ENCODE measurements around the gene LRIG1.

Gene LRIG1

DNA sequence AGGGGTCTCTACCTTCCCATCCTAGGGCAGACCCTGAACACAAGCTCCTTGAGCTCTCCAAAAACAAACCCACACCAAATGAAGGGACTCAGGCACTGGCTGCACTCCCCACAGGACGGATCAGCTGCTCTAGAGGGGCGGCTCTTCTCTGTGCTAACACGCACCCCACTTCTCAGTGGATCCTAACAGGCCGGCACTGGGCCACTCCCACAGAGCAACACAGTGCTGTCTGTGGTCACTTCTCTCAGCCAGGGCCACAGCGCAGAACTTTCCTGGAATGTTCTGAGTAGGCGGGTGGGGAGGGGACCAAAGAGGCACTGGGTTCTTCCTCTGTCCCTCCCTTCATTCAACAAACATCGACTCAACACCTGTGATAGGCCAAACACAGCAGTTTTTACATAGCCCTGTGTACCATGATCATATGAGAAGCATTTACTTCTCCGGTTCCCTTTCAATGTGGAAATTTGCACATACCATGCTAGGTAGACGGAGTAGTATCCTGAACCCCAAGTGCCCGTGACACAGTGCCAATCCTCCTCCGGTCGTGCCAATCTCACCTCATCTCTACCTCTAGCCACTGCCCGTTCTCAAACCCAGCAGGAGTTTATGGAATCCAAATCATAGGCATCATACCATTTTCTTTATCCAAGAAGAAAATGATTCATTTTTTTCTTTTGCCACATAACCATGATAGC, 98.1 kb downstream of the LRIG1 start:
- no peak for DNase-seq (ENCODE audit: low read depth, low spot score)

- DNase-seq (ENCODE audit: low read depth, low spot score) = no peak
Measured at GRCh38 chr3:66401675-66402491, 98.9 kb downstream of the LRIG1 start.

DNA sequence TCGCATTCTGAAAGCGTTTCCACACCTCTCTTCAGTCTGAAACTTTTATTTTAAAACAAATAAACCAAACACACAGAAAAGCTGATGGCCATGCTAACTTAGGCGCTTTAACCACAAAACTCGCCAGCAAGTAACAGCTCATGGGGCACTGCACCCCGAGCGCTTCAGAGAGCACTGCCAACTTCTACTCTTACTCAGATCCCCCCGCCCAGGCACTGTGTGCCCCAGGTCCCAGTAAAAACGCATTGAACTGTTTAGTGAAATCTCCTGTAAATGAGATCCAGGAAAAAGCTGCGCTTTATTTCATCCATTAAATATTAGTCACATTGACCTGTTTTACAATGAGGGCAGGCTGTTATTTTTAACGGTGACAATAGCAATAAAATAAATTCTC, 99.7 kb downstream of the LRIG1 start:
- no peak for DNase-seq (ENCODE audit: low read depth, low spot score)

DNA sequence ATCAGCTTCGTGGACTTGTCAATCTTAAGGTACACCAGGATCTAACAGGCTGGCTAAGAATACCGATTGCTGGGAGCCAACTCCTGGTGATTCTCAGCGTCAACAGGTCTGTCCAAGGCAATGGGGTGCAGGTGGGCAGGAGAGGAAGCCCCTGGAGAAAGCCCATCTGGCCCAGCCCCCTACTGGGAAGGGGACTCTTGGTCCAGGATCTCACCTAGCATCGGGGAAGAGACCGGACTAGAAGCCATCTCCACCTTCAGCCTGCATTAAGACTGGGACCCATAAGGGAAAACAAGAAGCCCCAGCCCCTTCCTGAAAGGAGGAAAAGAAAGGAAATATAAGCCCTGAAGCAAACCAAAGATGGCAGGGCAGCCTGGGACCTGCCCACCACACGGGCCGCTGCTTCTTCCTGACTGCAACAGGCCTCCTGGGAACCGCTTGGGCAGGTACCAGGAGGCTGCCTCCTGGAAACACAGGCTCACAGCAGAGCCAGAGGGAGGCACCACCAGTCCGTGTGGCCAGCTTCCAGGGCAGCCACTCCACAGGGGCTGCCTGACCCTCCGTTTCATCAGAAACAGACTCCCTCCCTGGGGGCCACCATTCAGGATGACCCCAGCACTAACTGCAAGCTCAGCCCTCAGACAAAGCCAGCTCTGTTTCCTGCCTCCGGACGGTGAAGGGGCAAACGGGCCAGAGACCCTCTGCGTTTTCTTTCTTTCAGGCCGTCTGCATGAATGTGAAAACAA, 100.2 kb downstream of the LRIG1 start:
- no peak for DNase-seq (ENCODE audit: low read depth, low spot score)

GRCh38 chr3:66399529-66400232, 101.1 kb downstream of the LRIG1 start:
- no peak for DNase-seq (ENCODE audit: low read depth, low spot score)

DNA sequence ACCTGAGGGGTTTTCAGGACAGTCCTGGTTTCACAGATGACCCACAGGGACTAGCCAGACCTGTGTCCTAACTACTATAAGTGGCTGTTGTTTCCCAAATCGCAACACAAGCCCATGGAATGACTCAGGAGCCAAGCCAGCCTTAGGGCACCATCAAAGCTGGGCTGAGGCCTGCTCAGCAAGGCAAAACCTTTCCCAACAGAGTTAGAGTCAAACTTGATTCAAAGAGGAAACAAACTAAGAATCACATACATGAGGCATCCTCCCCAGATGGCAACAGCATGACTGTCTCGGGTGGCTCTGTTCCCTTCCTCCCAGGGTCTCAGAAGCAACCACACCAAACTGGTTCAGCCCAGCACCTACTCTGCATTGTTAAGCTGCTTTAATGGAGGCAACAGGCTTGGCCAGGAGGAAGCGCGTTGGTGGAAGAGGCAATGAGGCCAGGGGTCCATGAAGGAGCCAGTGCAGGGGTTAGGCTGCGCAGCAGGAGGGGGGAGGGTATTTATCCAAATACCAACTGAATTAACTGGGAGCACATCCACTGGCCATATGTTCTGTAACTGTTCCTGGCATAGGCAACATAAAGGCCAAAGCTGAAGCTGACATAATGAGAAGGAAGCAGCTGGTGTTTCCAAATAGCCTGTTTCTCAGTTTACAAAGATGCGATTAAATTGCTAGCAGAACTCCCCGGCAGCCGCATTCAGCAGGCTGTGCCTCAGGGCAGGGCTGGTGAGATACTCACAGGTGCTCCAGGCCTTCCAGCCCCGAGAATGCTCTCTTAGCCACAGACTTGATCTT, 102.4 kb downstream of the LRIG1 start:
- no peak for DNase-seq (ENCODE audit: low read depth, low spot score)

DNA sequence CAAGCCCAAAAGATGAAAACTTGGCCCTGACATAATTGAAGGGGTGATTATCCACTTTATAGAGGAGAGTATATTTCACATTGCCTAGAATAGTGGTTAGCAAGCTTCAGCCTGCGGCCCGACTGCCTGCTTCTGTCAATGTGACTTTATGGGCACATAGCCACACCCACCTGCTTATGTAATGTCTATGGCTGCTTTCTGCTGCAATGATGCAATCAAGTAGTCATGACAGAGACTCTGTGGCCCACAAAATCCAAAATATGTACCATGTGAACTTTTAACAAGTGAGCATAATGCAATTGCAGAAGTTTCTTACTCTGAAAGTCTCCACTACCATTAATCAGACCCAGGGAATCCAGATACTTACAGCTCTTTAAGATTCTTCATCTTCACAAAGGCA, 103.1 kb downstream of the LRIG1 start:
- no peak for DNase-seq (ENCODE audit: low read depth, low spot score)

GRCh38 chr3:66396888-66397287, 103.9 kb downstream of the LRIG1 start:
- DNase-seq (ENCODE audit: low read depth, low spot score) = no peak

GRCh38 chr3:66396161-66396760, 104.6 kb downstream of the LRIG1 start:
- DNase-seq (ENCODE audit: low read depth, low spot score) = no peak

GRCh38 chr3:66395635-66396034, 105.2 kb downstream of the LRIG1 start:
- DNase-seq (ENCODE audit: low read depth, low spot score) = no peak

DNA sequence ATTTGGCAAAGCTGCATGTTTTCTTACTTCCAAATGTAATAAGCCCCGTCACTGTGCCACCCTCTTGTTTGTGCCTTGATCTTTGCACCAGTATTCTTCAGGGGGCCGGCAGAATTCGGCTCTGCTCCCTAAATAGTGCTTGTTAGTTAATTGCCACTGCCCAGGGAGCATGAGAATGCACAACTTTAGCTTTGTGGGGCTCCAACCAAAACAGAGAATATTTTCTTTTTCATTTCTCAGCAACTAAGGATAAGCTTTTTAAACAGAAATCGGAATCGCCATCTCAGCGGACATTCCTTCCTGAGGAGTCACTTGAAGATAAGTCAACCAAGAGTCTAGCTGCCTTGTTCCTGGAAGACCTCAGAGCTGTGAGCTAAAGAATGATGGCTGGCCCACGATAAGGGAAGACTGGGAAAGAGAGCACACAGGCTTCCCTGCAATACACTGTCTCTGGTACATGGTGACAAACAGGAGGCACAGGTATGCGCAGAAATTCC, 106.0 kb downstream of the LRIG1 start:
- DNase-seq (ENCODE audit: low read depth, low spot score) = no peak

GRCh38 chr3:66394019-66394752, 106.6 kb downstream of the LRIG1 start:
- DNase-seq (ENCODE audit: low read depth, low spot score) = no peak

DNA sequence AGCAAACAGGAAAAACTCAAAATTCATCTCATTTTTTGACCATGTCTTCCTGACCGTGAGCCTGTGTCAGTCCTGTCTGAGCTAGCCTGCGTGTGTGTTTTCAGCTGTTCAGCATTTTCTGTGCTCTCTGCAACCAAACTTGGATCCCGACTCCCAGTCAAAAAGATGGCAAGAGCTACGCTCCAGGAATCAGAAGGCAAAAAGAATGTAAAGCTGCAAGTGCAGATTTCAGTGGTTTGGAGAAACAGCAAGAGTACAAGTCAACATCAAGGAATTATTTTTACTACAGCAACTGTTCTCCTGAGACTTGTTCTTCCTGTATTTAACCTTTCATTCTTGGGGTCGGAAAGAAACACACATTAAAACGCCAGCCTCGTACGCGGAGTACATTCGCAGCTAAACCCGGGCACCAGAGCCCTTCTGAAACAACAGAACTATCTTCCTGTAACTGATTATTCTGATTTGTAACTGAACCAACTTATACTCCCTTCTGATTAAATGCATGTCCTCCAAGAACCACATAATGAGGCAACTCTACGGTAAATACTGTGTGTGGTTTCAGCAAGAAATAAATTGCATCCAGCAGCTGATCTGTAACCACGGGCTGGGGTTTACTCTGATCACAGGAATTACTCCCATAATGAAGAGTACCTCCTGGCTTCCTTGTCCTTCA, 107.4 kb downstream of the LRIG1 start:
- no peak for DNase-seq (ENCODE audit: low read depth, low spot score)

DNA sequence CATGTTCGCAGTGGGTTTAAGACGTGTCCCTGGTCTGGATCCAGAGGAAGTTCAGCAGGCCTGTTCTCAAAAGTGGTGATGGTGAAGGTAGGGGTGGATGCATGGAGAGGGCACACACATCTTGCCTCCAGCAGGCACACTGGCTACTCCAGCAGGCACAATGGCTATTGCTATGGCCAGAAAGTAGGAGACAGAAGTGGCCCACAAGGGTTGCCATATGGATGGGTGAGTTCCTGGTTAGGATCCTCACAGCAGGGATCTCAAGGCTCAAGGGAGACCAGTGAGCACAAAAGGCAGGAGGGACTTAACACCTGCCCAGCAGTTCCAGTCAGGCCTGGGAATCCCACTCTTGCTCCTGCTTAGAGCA, 107.9 kb downstream of the LRIG1 start:
- no peak for DNase-seq (ENCODE audit: low read depth, low spot score)

DNA sequence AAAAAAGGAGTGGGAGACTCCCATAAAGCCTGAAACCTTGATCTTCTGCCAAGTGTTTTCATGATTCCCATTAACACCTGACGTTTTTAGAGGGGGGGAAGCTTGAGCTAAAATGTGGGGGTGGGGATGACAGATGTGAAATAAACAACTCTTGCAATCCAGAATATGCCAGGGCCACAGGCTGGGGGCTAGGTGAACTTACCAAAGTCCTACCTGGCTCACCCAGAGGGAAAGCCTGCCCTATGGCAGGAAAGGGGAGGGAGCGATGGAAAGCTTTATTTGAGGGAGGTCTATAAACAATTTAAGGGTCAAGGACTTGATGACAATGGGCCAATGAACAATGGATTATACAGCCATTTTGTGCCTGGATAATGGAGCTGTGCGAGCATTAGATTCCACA, 108.3 kb downstream of the LRIG1 start:
- no peak for DNase-seq (ENCODE audit: low read depth, low spot score)

GRCh38 chr3:66390013-66390412, 110.8 kb downstream of the LRIG1 start:
- DNase-seq (ENCODE audit: low read depth, low spot score) = no peak

DNA sequence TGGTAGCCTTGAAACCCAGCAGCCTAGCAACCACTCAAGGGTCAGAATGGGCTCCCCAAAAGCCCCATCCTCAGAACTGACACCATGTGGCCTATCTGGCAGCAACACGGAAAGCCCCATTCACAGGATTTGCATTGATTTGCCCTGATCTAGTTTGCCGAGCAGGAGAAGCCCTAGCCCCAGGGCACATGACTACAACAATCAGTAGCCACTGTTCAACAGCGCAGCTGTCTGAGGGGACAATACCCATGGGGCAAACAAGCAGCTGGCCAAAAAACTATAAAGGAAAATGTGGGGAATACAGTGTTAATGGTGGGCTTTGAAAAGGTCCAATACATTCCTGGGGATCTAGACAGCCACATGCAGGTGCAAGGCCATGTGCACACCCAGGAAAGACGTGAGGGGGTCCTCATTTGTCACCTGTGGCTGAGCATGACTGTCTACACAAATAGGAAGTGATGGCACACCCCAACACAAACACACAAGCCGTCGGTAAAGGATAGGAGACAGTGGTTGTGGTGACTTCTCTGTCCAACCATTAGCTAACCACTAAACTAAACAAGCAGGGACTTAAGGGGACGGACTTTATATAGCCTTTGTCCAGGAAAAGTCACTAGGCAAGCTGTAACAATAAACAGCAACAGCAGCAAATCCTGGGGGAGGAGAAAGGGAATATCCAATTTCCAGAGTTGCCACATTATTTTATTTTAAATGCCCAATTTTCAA, 113.7 kb downstream of the LRIG1 start:
- no peak for DNase-seq (ENCODE audit: low read depth, low spot score)
